H9 (cell line): ENCODE results near the gene UNC80. TPM values are rescaled to one million over a fixed set of nuclear protein-coding genes. Genes with fewer than 3 reads are reported as not detected.

ENCODE experiments used
- DNase-seq: peaks from one replicate; pipeline ENCODE4 v3.0.0-alpha.2; 2017
- H2AFZ ChIP-seq: one replicate; pipeline ENCODE4 v1.6.1; 2013; ENCODE audit warnings: mild to moderate bottlenecking, low read length, control low read depth, moderate library complexity
- H2AK5ac ChIP-seq: 2 replicates; pipeline ENCODE4 v1.6.1; 2013; ENCODE audit warnings: low read length, control low read depth, mixed read lengths; ENCODE audit not compliant: insufficient read length
- H2BK120ac ChIP-seq: one replicate; pipeline ENCODE4 v1.6.1; 2013; ENCODE audit warnings: low read depth, mild to moderate bottlenecking, low read length, control low read depth, inconsistent platforms; ENCODE audit not compliant: poor library complexity, severe bottlenecking
- H2BK12ac ChIP-seq: 2 replicates; pipeline ENCODE4 v1.6.1; 2013; ENCODE audit warnings: low read length, control low read depth, mixed read lengths, low read depth; ENCODE audit not compliant: insufficient read length
- H2BK15ac ChIP-seq: 2 replicates; pipeline ENCODE4 v1.6.1; 2013; ENCODE audit warnings: low read depth, low read length, control low read depth
- H2BK20ac ChIP-seq: one replicate; pipeline ENCODE4 v1.6.1; 2013; ENCODE audit warnings: low read depth, mild to moderate bottlenecking, low read length, control low read depth, inconsistent platforms; ENCODE audit not compliant: poor library complexity, severe bottlenecking
- H2BK5ac ChIP-seq: 2 replicates; pipeline ENCODE4 v1.6.1; 2013; ENCODE audit warnings: low read length, control low read depth, mixed read lengths; ENCODE audit not compliant: insufficient read length
- H3K14ac ChIP-seq: 2 replicates; pipeline ENCODE4 v1.6.1; 2013; ENCODE audit warnings: low read length, control low read depth; ENCODE audit not compliant: insufficient read depth
- H3K18ac ChIP-seq: 2 replicates; pipeline ENCODE4 v1.6.1; 2013; ENCODE audit warnings: low read depth, mild to moderate bottlenecking, mixed read lengths, low read length, control low read depth; ENCODE audit not compliant: insufficient read length
- H3K23ac ChIP-seq: 2 replicates; pipeline ENCODE4 v1.6.1; 2013; ENCODE audit warnings: low read length, control low read depth, mixed read lengths, low read depth; ENCODE audit not compliant: insufficient read length
- H3K23me2 ChIP-seq: 2 replicates; pipeline ENCODE4 v1.6.1; 2013; ENCODE audit warnings: low read depth, mild to moderate bottlenecking, mixed read lengths, low read length, control low read depth; ENCODE audit not compliant: insufficient read length, poor library complexity, severe bottlenecking
- H3K27ac ChIP-seq: 2 replicates; pipeline ENCODE4 v1.5.1; 2013; ENCODE audit warnings: low read length, control low read depth, mixed read lengths, low read depth; ENCODE audit not compliant: insufficient read length
- H3K27me3 ChIP-seq: 2 replicates; pipeline ENCODE4 v1.6.1; 2013; ENCODE audit warnings: low read length, control low read depth, inconsistent platforms; ENCODE audit not compliant: insufficient read depth
- H3K4ac ChIP-seq: 2 replicates; pipeline ENCODE4 v1.6.1; 2013; ENCODE audit warnings: low read depth, mild to moderate bottlenecking, control low read depth, inconsistent platforms, low read length, moderate library complexity
- H3K4me1 ChIP-seq: 2 replicates; pipeline ENCODE4 v1.6.1; 2013; ENCODE audit warnings: low read length, control low read depth, inconsistent platforms; ENCODE audit not compliant: insufficient read depth
- H3K4me2 ChIP-seq: 2 replicates; pipeline ENCODE4 v1.6.1; 2013; ENCODE audit warnings: low read length, control low read depth, mixed read lengths; ENCODE audit not compliant: insufficient read length, insufficient read depth
- H3K56ac ChIP-seq: 2 replicates; pipeline ENCODE4 v1.6.1; 2013; ENCODE audit warnings: low read depth, mild to moderate bottlenecking, mixed read lengths, low read length, control low read depth; ENCODE audit not compliant: insufficient read length
- H3K79me1 ChIP-seq: 2 replicates; pipeline ENCODE4 v1.6.1; 2013; ENCODE audit warnings: low read depth, mild to moderate bottlenecking, moderate library complexity, low read length, control low read depth, inconsistent platforms; ENCODE audit not compliant: insufficient read depth, poor library complexity, severe bottlenecking
- H3K79me2 ChIP-seq: 2 replicates; pipeline ENCODE4 v1.6.1; 2013; ENCODE audit warnings: low read length, control low read depth, inconsistent platforms; ENCODE audit not compliant: insufficient read depth
- H3K9ac ChIP-seq: 2 replicates; pipeline ENCODE4 v1.6.1; 2013; ENCODE audit warnings: low read length, control low read depth, mixed read lengths; ENCODE audit not compliant: insufficient read length; ENCODE audit errors: extremely low read depth
- H3K9me3 ChIP-seq: one replicate; pipeline ENCODE4 v1.6.1; 2013; ENCODE audit warnings: low read depth, low read length, inconsistent platforms; ENCODE audit not compliant: control insufficient read depth
- H3T11ph ChIP-seq: one replicate; pipeline ENCODE4 v1.6.1; 2013; ENCODE audit warnings: mild to moderate bottlenecking, low read length, control low read depth, inconsistent platforms
- H4K20me1 ChIP-seq: one replicate; pipeline ENCODE4 v1.6.1; 2013; ENCODE audit not compliant: control insufficient read depth, insufficient read length, insufficient read depth
- H4K5ac ChIP-seq: 2 replicates; pipeline ENCODE4 v1.6.1; 2013; ENCODE audit warnings: low read depth, mild to moderate bottlenecking, mixed read lengths, low read length, control low read depth; ENCODE audit not compliant: insufficient read length
- H4K8ac ChIP-seq: replicated peaks from 2 replicates; pipeline ENCODE4 v1.6.1; 2013; ENCODE audit warnings: low read length, control low read depth, mixed read lengths, low read depth; ENCODE audit not compliant: insufficient read length
- H4K91ac ChIP-seq: 2 replicates; pipeline ENCODE4 v1.6.1; 2013; ENCODE audit warnings: low read depth, mild to moderate bottlenecking, moderate library complexity, mixed read lengths, low read length, control low read depth; ENCODE audit not compliant: insufficient read length
- H3K27ac Mint-ChIP-seq, 3 experiments: 2 replicates in 2 of 3; 3 replicates in 1 of 3; pipeline ENCODE4 v1.8.0; 2020 to 2021; ENCODE audit warnings: mixed read lengths in 3 of 3, mild to moderate bottlenecking in 1 of 3, moderate library complexity in 1 of 3
- H3K27me3 Mint-ChIP-seq: 2 replicates; pipeline ENCODE4 v1.8.0; 2021; ENCODE audit warnings: low read depth, mild to moderate bottlenecking, moderate library complexity, mixed read lengths
- H3K36me3 Mint-ChIP-seq, 3 experiments: 2 replicates in 2 of 3; 3 replicates in 1 of 3; pipeline ENCODE4 v1.8.0; 2020 to 2021; ENCODE audit warnings: low read depth in 3 of 3, mixed read lengths in 3 of 3; ENCODE audit not compliant: insufficient read depth in 1 of 3
- H3K4me1 Mint-ChIP-seq, 2 experiments: 2 replicates each; pipeline ENCODE4 v1.8.0; 2020; ENCODE audit warnings: mixed read lengths in 2 of 2
- H3K4me3 Mint-ChIP-seq, 2 experiments: 2 replicates in 1 of 2; 3 replicates in 1 of 2; pipeline ENCODE4 v1.8.0; 2020 to 2021; ENCODE audit warnings: mild to moderate bottlenecking in 2 of 2, mixed read lengths in 2 of 2, moderate library complexity in 1 of 2
- H3K9me3 Mint-ChIP-seq, 2 experiments: 2 replicates in 1 of 2; 3 replicates in 1 of 2; pipeline ENCODE4 v1.8.0; 2020; ENCODE audit warnings: mild to moderate bottlenecking in 2 of 2, mixed read lengths in 2 of 2, moderate library complexity in 1 of 2
- CTCF ChIP-seq: fragments of 200-600 bp; sonication (generic); conservative IDR thresholded peaks from 3 replicates; pipeline ENCODE4 v1.8.0; 2021; ENCODE audit warnings: antibody characterized with exemption, mild to moderate bottlenecking
- WGBS: extraction: QIAGEN DNeasy Blood & Tissue Kit; methylation state at CpG from one replicate; pipeline ENCODE4 v1.1.7; 2013; ENCODE audit warnings: missing lambda C conversion rate, low lambda C conversion rate, mixed read lengths; ENCODE audit not compliant: insufficient read length; ENCODE audit errors: extremely low coverage; 5-methylcytosine and 5-hydroxymethylcytosine counted together
- total RNA-seq: library from RNA; stranded (reverse); gene quantifications from 2 replicates; pipeline ENCODE4 v1.2.1, GENCODE V29; 2021

Gene UNC80
- total RNA-seq, 1 experiment from 2014 or later: 0.52 TPM

- Histone ChIP-seq H4K91ac (no peak overlapping the region), H3K79me1 (no peaks in the 10 kb centered on the region), H3K27ac (no peak overlapping the region), H2BK15ac (no peak overlapping the region), H4K5ac (no peak overlapping the region), H4K20me1 (no peaks in the 10 kb centered on the region), H3K18ac (no peak overlapping the region), H3K27me3 (no peaks in the 10 kb centered on the region), H2AK5ac (no peak overlapping the region), H3K9me3 (no peaks in the 10 kb centered on the region), H2BK120ac (no peak overlapping the region), H3K23me2 (no peaks in the 10 kb centered on the region), H3T11ph (no peak overlapping the region), H2AFZ (no peak overlapping the region), H3K4me1 (no peaks in the 10 kb centered on the region), H3K56ac (no peak overlapping the region), H4K8ac (no peak overlapping the region), H3K4me2 (no peak overlapping the region), H3K14ac (no peak overlapping the region), H3K9ac (no peak overlapping the region), H3K79me2 (no peaks in the 10 kb centered on the region), H3K23ac (no peak overlapping the region), H2BK20ac (no peak overlapping the region), H3K4ac (no peak overlapping the region), H2BK5ac (no peak overlapping the region), H2BK12ac (no peak overlapping the region)
- Mint-ChIP-seq H3K4me3 (no peak overlapping the region), H3K27ac (no peak overlapping the region), H3K4me1 (peaks cover 2 to 5% of the 10 kb centered on the region in 2 experiments; a peak in 2 of 4 replicates), H3K36me3 (no peaks in the 10 kb centered on the region), H3K27me3 (peaks cover 10% of the 10 kb centered on the region), H3K9me3 (no peaks in the 10 kb centered on the region)
- no CpG with 5 or more reads among the region's 2 CpGs for WGBS
- no peak for TF ChIP-seq CTCF
- no peak for DNase-seq
Measured at GRCh38 chr2:209726311-209726710, 45.3 kb upstream of the UNC80 start.
